Endometrial microvascular endothelial cells (primary cell): ENCODE measurements around the gene KCNJ9. TPM values are rescaled to one million over a fixed set of nuclear protein-coding genes. Genes with fewer than 3 reads are reported as not detected.
"Not testable (repeated sequence)": the region's sequence is repeated elsewhere in the genome, so short reads cannot be mapped to it uniquely, and the experiment has no call there.

Experiments used
- in situ Hi-C: cut with HindIII; loops from 2 replicates; pipeline ENCODE4 v1.10.0; 2017; ENCODE audit warnings: low sequenced_read_pairs, low pct_unique_long_range_greater_than_20kb; ENCODE audit errors: inconsistent ontology term
- total RNA-seq: library from RNA; depleted of rRNA; stranded (reverse); fragments of >200 nt; gene quantifications from one replicate; pipeline ENCODE4 v1.2.3, GENCODE V29; 2015; ENCODE audit errors: inconsistent ontology term

KCNJ9 gene
- total RNA-seq, result not detected

GRCh38 chr1:160081261-160081936 is at the start of gene KCNJ9:
Gene KCNJ9 (plus strand): TSS chr1:160081538. CDS start chr1:160084031, 2,493 bp downstream.
- in situ Hi-C loops, result no loop called here

DNA sequence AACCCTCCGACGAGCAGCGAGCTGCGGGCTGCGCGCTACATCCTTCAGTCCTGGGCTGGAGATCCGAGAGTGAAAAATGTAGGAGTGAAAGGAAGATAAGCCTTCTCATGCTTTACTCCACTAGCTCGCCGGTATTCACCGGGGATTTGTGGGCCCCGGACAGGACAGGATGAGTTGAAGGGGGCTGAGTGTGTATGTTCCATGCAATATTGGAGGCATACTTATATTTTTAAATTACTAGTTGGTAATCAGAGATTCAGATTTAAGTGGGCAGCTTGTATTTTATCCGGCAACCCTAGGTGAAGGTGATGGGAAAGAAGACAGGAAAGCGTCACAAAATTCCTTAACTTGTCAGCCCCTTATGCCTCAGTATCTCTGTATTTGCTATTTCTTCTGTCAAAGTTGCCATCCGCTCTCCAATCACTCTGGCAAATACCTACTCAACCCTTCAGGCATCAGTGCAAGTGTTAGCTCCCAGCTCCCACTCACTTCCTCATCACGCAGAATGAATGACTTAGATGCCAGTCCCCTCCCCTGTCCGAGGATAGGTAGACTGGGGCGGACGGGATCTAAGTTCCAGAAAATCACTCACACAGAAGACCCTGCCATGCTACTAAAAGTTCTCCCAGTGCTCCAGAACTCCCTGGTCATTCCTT is 49.0 kb upstream of the KCNJ9 start:
- in situ Hi-C loops, result no loop called here

DNA sequence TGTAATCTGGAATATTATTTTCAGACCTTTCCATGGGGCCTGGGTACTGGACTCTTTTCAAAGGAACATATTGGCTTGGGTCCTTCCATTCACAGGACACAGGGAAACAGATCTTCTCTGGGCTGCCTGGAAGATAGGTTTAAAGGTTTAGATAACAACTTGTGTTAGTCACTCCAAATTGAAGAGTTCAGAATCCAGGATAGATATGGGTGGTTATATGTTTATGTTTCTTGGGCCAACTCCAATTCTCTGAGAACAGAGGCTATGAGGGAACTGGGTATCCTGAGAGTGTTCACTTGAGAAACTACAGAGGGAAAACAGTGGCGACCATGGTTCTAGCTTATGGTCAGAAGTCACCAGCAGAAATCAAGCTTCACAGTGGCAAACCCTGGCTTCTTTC is 40.9 kb upstream of the KCNJ9 start:
- in situ Hi-C loops, result no loop called here

GRCh38 chr1:160043543-160043942 is 37.8 kb upstream of the KCNJ9 start:
- in situ Hi-C loops, result no loop called here

GRCh38 chr1:160045653-160046052 is 35.7 kb upstream of the KCNJ9 start:
- in situ Hi-C loops, result no loop called here

DNA sequence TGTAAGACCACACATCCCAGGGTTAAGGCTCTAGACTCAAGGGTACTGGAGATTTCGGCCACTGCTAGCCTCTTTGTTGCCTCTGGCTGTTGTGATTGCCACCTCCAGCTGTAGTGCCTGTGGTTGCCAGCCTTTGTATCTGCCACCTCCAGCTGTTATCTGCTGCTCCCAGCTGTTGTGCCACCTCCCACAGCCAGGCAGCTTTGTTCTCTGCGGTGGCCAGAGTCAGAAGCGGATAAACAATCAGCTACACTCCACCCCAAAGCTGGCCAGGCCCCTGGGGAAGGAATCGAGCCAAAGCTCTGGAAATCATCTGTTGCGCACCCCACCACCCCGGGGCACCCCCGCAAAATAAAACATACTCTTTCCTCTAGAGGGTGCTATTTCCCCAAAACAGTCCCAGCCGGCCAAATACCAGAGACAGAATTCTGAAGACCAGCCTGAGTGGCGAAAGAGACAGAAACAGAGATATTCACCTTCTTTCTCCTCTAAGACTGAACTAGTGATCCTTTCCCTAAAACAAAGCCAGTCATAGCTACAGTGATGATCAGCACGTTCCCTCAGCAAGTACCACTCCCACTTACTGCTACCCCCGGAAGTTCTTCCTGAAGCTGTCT is 34.7 kb upstream of the KCNJ9 start:
- in situ Hi-C loops, result no loop called here

DNA sequence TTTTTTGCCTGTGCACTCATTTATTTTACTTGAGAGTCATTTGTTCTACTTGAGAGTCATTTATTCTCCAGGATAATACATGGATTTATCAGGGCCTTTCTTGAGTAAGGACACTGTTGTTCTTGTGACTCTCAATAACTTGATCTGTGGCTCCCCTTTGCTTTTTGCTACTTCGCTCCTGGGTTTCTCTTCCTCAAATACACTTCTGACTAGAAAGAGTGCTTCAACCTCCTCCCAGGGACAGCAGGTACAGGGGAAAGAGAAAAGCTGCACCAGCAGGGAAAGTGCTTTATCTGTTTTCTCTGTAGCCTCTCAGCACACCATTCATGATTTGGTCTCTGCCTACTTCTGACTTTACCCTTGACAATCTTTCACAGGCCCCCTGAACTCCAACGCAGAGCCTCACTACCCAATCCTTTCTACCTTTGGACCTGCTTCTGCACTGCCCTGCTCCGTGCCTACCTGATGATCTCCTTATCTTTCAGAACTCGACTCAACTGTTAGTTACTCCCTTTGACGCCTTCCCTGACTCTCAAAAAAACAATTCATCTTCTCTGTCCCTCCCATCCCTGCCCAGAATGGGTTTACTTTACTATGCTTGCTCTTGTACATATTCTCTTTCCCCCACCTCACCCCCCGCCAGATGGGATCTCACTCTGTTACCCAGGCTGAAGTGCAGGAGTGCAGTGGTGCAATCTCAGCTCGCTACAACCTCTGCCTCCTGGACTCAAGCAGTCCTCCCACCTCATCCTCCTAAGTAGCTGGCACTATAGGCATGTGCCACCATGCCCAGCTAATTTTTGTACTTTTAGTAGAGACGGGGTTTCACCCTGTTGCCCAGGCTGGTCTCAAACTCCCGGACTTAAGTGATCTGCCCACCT is 34.0 kb upstream of the KCNJ9 start:
- in situ Hi-C loops, result no loop called here

- in situ Hi-C loops, result no loop called here
These were observed 33.0 kb upstream of the KCNJ9 start for GRCh38 chr1:160048335-160048734.

DNA sequence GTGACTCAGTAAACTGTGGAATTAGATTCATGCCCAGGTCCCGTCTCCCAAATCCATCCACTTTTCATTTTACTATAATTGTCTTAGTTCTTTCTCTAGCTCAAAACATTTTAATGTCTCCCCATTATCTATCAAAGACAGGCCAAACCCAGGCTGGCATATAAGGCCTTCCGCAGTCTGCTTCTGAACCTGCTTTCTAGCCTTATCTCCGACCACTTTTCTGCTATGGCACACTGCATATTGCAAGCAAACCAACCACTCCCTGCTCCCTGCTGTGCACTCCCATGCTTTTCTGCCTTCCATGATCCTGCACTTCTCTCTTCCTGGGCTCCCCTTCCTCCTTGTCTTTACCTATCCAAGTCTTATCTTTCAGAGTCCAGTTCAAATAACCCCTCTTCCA is 32.2 kb upstream of the KCNJ9 start:
- in situ Hi-C loops, result no loop called here

- in situ Hi-C loops, result not testable (repeated sequence)
These were observed 31.2 kb upstream of the KCNJ9 start for GRCh38 chr1:160050182-160050581.

DNA sequence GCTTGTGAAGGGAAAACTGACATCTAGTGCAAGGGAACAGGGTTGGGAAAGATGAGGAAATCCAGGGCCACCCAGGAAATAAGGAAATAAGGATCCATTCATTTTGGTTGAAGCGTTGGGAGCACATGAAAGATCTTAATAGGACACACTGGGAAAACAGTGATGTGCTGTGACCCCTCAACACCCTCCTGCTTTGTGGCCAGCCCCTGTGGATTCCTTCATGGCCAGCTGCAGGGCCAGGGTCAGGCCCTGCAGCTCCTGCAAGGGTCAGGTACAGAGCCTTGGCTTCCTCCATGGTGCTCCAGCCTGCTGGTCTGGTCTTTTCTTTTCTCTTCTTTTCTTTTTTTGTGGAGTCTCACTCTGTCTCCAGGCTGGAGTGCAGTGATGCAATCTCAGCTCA is 30.7 kb upstream of the KCNJ9 start:
- in situ Hi-C loops, result no loop called here

GRCh38 chr1:160052936-160053335 is 28.4 kb upstream of the KCNJ9 start:
- in situ Hi-C loops, result no loop called here

DNA sequence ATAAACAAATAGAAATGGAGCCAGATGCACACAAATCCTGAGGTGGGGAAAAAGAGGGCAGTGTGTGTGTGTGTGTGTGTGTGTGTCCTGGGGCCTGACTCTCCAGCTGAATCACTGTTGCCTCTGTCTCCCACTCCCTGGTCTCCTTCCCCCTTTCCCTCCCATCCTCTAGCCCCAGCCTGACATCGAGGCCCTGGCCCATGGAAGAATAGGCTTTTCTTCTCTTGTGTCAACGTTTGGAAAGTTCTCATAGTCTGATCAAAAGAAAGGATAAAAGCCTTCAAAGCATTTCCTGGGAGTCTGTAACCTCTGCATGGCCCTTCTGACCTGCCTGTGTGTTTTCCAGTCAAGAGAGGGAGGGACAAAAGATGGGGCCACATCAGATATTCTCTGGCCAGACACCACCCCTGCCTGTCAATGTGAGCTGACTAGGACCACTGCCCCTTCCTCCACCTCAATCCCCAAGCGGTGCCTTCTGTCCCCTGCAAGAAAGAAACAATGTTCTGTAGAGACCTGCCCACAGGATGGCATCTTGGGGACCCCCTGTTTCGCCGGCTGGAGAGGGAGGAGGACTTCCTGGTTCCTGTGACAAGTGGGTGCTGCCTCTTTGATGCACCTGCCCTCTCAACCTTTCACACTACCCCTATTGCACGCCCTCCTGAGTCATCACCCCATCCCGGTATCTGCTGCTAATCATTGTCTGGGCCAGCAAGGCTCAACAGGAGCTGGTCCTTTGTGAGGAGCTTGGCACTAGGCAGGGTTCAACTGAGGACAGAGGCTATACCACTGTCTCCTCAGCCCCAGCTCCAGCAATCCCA is 27.6 kb upstream of the KCNJ9 start:
- in situ Hi-C loops, result no loop called here

GRCh38 chr1:160056648-160057169 is 24.6 kb upstream of the KCNJ9 start:
- in situ Hi-C loops, result no loop called here

DNA sequence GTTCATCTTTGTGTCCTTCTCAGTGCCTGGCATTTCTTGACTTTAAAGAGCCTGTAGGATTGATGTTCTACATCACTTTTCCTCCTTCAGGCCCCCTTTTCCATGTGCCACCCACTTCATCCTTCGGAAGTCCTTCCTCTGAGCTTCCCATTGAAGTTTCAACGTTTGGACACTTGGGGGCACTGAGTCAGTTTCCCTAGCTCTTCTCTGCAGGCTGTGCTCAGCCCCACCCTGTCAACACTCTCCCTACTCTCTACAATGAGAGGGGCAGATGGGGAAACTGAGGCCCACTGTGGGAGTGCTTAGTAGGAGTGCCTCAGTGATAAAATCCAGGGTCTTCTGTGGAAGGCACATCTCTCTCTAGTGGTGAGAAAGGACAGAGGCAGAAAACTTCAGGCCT is 23.3 kb upstream of the KCNJ9 start:
- in situ Hi-C loops, result no loop called here

DNA sequence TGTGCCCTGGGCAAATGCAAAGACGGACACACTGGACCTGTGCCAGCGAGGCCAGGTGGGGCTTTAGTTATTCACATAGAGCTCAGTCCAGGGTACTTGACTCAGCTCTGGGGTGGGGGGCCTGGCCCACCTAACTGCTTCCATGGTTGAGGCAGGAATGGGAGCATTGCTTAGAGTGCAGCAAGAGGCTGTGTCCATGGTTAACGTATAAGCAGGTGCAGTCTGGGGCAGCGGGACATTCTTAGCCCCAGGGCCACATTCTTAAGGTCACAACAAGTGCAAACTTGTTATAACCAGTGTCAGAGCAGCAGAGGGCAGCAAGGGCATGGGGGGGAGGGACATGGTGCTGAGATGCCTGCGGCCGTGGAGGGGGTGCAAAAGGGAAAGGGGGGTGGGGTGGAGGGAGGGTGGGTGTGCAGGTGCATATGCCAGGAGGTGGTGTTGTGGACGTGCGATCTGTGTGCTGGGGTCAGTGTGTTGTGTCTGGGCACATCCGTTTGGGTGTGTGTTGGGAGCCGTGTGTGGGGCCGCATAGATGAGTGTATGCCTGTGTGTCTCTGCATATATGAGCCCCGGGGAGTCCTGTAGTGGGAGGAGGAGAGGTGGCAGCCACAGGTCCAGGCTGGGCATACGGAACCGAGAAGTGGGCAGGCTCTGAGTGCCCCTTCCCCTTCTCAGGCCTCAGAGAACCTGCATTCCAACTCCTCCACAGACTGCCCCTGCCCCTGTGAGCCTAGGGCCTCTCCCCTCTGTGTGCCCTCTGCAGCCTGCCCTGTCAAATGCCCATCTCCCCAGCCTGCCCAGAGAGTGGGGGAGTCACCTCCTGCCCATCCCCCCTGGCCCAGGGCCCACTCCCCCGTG is 19.7 kb upstream of the KCNJ9 start:
- in situ Hi-C loops, result no loop called here

DNA sequence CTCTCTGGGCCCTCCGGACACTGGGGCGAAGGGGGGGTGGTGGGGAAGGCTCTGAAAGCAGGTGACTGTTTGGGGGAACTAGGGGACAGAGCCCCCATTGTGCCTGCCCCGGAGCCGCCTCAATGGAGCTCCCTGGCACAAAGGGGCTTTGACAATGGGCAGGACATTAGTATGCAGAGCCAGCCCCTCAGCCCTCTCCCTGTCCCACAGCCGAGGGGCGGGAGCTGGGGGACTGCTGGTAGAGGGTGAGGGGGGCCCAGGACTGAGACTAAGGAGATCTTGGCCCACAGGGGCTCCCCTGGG is 19.2 kb upstream of the KCNJ9 start:
- in situ Hi-C loops, result no loop called here

DNA sequence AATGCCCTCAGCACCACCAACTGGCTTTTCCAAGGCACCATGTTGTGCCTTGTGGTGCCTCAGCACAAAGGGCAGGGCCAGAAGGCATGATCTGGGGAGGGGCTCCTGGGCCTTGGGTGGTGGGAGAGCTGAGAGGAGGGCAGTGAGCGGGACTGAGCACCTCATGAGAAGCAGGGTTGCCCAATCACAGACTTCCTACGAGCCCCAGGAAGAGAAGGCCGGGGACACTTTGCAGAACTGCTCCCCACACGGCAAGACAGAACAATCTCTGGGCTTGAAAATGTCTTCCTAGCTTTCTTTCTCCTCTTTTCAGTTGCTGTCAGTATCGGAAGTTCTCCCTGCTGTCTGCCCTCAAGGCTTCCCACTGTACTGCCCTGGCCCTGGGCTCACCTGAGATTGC is 18.2 kb upstream of the KCNJ9 start:
- in situ Hi-C loops, result no loop called here
